ENCODE data around the gene PDE9A.
"Not testable (repeated sequence)": the region's sequence is repeated elsewhere in the genome, so short reads cannot be mapped to it uniquely, and the experiment has no call there.

PDE9A gene

GRCh38 chr21:42615377-42615776, 38.0 kb upstream of the PDE9A start:
- H3K36me3 ChIP-seq (ENCODE audit: control insufficient read depth in 1 of 2, insufficient read depth in 2 of 2, low read length in 2 of 2); H3K9me3 ChIP-seq (ENCODE audit: control insufficient read depth in 1 of 2, low read length in 2 of 2); H3K9ac ChIP-seq (ENCODE audit: low read depth in 1 of 2, low read length in 2 of 2); H3K4me1 ChIP-seq (ENCODE audit: control insufficient read depth in 1 of 2, insufficient read depth in 2 of 2, low read length in 2 of 2); H3K27ac ChIP-seq (ENCODE audit: low read depth, low read length): not testable (repeated sequence)
- peak overlapping the region in 1 of 2 donors; percentile 40 for H3K4me3 ChIP-seq (ENCODE audit: low read depth in 1 of 2, low read length in 2 of 2)
- peaks cover 27 to 37% of the 10 kb centered on the region in 2 donors for H3K27me3 ChIP-seq (ENCODE audit: control insufficient read depth in 1 of 2, insufficient read depth in 2 of 2, low read length in 2 of 2)

DNA sequence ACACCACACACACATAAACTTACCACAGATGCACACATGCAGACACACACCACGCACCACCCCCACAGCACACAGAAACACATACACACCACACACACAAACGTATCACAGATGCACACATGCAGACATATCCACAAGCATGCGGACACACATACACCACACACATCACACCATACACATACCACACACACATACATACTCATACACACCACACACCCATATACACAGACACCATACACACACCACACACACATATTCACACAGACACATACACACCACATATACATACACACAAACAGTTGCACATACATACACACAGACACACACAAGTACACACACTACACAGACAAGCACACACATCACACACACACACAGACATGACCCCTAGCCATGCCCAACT, 37.5 kb upstream of the PDE9A start:
- Histone ChIP-seq H3K36me3 (ENCODE audit: control insufficient read depth in 1 of 2, insufficient read depth in 2 of 2, low read length in 2 of 2) (no peaks in the 10 kb centered on the region), H3K27me3 (ENCODE audit: control insufficient read depth in 1 of 2, insufficient read depth in 2 of 2, low read length in 2 of 2) (peaks cover 27 to 37% of the 10 kb centered on the region in 2 donors), H3K27ac (ENCODE audit: low read depth, low read length) (no peak overlapping the region), H3K4me3 (ENCODE audit: low read depth in 1 of 2, low read length in 2 of 2) (peak overlapping the region; percentile 47 to 60), H3K9me3 (ENCODE audit: control insufficient read depth in 1 of 2, low read length in 2 of 2) (peaks cover 0 to 5% of the 10 kb centered on the region in 2 donors), H3K4me1 (ENCODE audit: control insufficient read depth in 1 of 2, insufficient read depth in 2 of 2, low read length in 2 of 2) (peaks cover 0 to 4% of the 10 kb centered on the region in 2 donors), H3K9ac (ENCODE audit: low read depth in 1 of 2, low read length in 2 of 2) (no peak overlapping the region)

DNA sequence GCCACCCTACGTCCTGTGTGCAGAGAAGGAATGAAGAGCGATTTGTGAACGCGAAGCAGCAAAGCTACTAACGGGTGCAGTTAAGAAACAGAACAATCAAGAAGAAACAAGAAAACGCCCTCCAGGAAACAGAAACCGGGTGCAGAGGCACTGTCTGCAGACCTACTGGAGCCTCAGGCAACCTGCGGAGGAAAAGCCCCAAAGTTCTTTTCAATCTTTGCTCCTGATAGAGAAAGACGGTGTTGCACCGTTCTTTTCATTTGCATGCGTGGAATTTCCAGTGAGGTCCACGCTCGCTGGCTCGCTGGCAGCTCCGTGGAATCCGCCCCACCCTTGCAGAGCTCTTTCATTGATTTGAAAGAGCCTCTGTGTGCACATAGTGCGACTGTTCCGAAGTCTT, 37.0 kb upstream of the PDE9A start:
- Histone ChIP-seq H3K27me3 (ENCODE audit: control insufficient read depth in 1 of 2, insufficient read depth in 2 of 2, low read length in 2 of 2) (peaks cover 27 to 37% of the 10 kb centered on the region in 2 donors), H3K9me3 (ENCODE audit: control insufficient read depth in 1 of 2, low read length in 2 of 2) (peaks cover 0 to 5% of the 10 kb centered on the region in 2 donors), H3K36me3 (ENCODE audit: control insufficient read depth in 1 of 2, insufficient read depth in 2 of 2, low read length in 2 of 2) (no peaks in the 10 kb centered on the region), H3K4me3 (ENCODE audit: low read depth in 1 of 2, low read length in 2 of 2) (peak overlapping the region; percentile 47 to 60), H3K27ac (ENCODE audit: low read depth, low read length) (no peak overlapping the region), H3K4me1 (ENCODE audit: control insufficient read depth in 1 of 2, insufficient read depth in 2 of 2, low read length in 2 of 2) (peaks cover 0 to 4% of the 10 kb centered on the region in 2 donors), H3K9ac (ENCODE audit: low read depth in 1 of 2, low read length in 2 of 2) (no peak overlapping the region)

DNA sequence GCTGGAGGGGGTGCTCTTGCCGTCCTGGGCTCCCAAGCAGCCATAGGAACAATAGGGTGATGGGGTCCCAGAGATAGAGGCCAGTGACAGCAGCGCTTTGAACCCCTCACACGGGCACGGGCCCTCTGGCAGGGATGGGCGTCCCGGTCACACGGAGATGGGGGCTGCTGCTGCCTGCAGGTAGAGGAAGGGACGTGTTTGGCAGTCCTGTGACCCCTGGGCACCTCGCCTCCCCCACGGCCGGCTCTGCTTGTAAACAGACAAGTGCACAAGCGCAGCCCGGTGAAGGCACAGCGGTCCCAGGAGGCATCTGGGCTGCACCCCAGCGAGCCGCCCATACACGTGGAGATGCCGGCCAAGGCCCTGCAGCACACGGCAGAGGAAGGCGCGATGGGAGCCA, 36.5 kb upstream of the PDE9A start:
- H3K9me3 ChIP-seq (ENCODE audit: control insufficient read depth in 1 of 2, low read length in 2 of 2), result peaks cover 0 to 4% of the 10 kb centered on the region in 2 donors
- no peak overlapping the region for H3K27ac ChIP-seq (ENCODE audit: low read depth, low read length)
- peaks cover 0 to 4% of the 10 kb centered on the region in 2 donors for H3K4me1 ChIP-seq (ENCODE audit: control insufficient read depth in 1 of 2, insufficient read depth in 2 of 2, low read length in 2 of 2)
- H3K27me3 ChIP-seq (ENCODE audit: control insufficient read depth in 1 of 2, insufficient read depth in 2 of 2, low read length in 2 of 2), result peaks cover 27 to 37% of the 10 kb centered on the region in 2 donors
- H3K9ac ChIP-seq (ENCODE audit: low read depth in 1 of 2, low read length in 2 of 2), result no peak overlapping the region
- H3K36me3 ChIP-seq (ENCODE audit: control insufficient read depth in 1 of 2, insufficient read depth in 2 of 2, low read length in 2 of 2), result no peaks in the 10 kb centered on the region
- peak overlapping the region; percentile 47 to 60 for H3K4me3 ChIP-seq (ENCODE audit: low read depth in 1 of 2, low read length in 2 of 2)

- H3K36me3 ChIP-seq (ENCODE audit: control insufficient read depth in 1 of 2, insufficient read depth in 2 of 2, low read length in 2 of 2), result no peaks in the 10 kb centered on the region
- H3K27me3 ChIP-seq (ENCODE audit: control insufficient read depth in 1 of 2, insufficient read depth in 2 of 2, low read length in 2 of 2), result peaks cover 27 to 37% of the 10 kb centered on the region in 2 donors
- no peak overlapping the region for H3K4me3 ChIP-seq (ENCODE audit: low read depth in 1 of 2, low read length in 2 of 2)
- no peaks in the 10 kb centered on the region for H3K9me3 ChIP-seq (ENCODE audit: control insufficient read depth in 1 of 2, low read length in 2 of 2)
- H3K9ac ChIP-seq (ENCODE audit: low read depth in 1 of 2, low read length in 2 of 2), result no peak overlapping the region
- H3K4me1 ChIP-seq (ENCODE audit: control insufficient read depth in 1 of 2, insufficient read depth in 2 of 2, low read length in 2 of 2), result peaks cover 0 to 4% of the 10 kb centered on the region in 2 donors
- no peak overlapping the region for H3K27ac ChIP-seq (ENCODE audit: low read depth, low read length)
Observed at GRCh38 chr21:42617486-42617885, 35.9 kb upstream of the PDE9A start.

GRCh38 chr21:42618707-42619102, 34.7 kb upstream of the PDE9A start:
- no peaks in the 10 kb centered on the region for H3K9me3 ChIP-seq (ENCODE audit: control insufficient read depth in 1 of 2, low read length in 2 of 2)
- no peak overlapping the region for H3K27ac ChIP-seq (ENCODE audit: low read depth, low read length)
- peaks cover 0 to 4% of the 10 kb centered on the region in 2 donors for H3K4me1 ChIP-seq (ENCODE audit: control insufficient read depth in 1 of 2, insufficient read depth in 2 of 2, low read length in 2 of 2)
- H3K27me3 ChIP-seq (ENCODE audit: control insufficient read depth in 1 of 2, insufficient read depth in 2 of 2, low read length in 2 of 2), result peaks cover 27 to 37% of the 10 kb centered on the region in 2 donors
- no peak overlapping the region for H3K4me3 ChIP-seq (ENCODE audit: low read depth in 1 of 2, low read length in 2 of 2)
- H3K36me3 ChIP-seq (ENCODE audit: control insufficient read depth in 1 of 2, insufficient read depth in 2 of 2, low read length in 2 of 2), result no peaks in the 10 kb centered on the region
- H3K9ac ChIP-seq (ENCODE audit: low read depth in 1 of 2, low read length in 2 of 2), result no peak overlapping the region

GRCh38 chr21:42619166-42619565, 34.3 kb upstream of the PDE9A start:
- Histone ChIP-seq H3K27ac (ENCODE audit: low read depth, low read length) (no peak overlapping the region), H3K4me3 (ENCODE audit: low read depth in 1 of 2, low read length in 2 of 2) (no peak overlapping the region), H3K9me3 (ENCODE audit: control insufficient read depth in 1 of 2, low read length in 2 of 2) (no peaks in the 10 kb centered on the region), H3K4me1 (ENCODE audit: control insufficient read depth in 1 of 2, insufficient read depth in 2 of 2, low read length in 2 of 2) (peaks cover 4 to 7% of the 10 kb centered on the region in 2 donors), H3K36me3 (ENCODE audit: control insufficient read depth in 1 of 2, insufficient read depth in 2 of 2, low read length in 2 of 2) (no peaks in the 10 kb centered on the region), H3K9ac (ENCODE audit: low read depth in 1 of 2, low read length in 2 of 2) (no peak overlapping the region), H3K27me3 (ENCODE audit: control insufficient read depth in 1 of 2, insufficient read depth in 2 of 2, low read length in 2 of 2) (peaks cover 27 to 37% of the 10 kb centered on the region in 2 donors)

- Histone ChIP-seq H3K4me3 (ENCODE audit: low read depth in 1 of 2, low read length in 2 of 2) (no peak overlapping the region), H3K27ac (ENCODE audit: low read depth, low read length) (no peak overlapping the region), H3K9me3 (ENCODE audit: control insufficient read depth in 1 of 2, low read length in 2 of 2) (no peaks in the 10 kb centered on the region), H3K9ac (ENCODE audit: low read depth in 1 of 2, low read length in 2 of 2) (no peak overlapping the region), H3K4me1 (ENCODE audit: control insufficient read depth in 1 of 2, insufficient read depth in 2 of 2, low read length in 2 of 2) (peaks cover 11 to 14% of the 10 kb centered on the region in 2 donors), H3K27me3 (ENCODE audit: control insufficient read depth in 1 of 2, insufficient read depth in 2 of 2, low read length in 2 of 2) (peaks cover 27 to 37% of the 10 kb centered on the region in 2 donors), H3K36me3 (ENCODE audit: control insufficient read depth in 1 of 2, insufficient read depth in 2 of 2, low read length in 2 of 2) (no peaks in the 10 kb centered on the region)
Observed at GRCh38 chr21:42619841-42620240, 33.6 kb upstream of the PDE9A start.

GRCh38 chr21:42621166-42621818, 32.1 kb upstream of the PDE9A start:
- Histone ChIP-seq H3K36me3 (ENCODE audit: control insufficient read depth in 1 of 2, insufficient read depth in 2 of 2, low read length in 2 of 2) (no peaks in the 10 kb centered on the region), H3K27me3 (ENCODE audit: control insufficient read depth in 1 of 2, insufficient read depth in 2 of 2, low read length in 2 of 2) (peaks cover 27 to 32% of the 10 kb centered on the region in 2 donors), H3K9ac (ENCODE audit: low read depth in 1 of 2, low read length in 2 of 2) (no peak overlapping the region), H3K4me3 (ENCODE audit: low read depth in 1 of 2, low read length in 2 of 2) (no peak overlapping the region), H3K27ac (ENCODE audit: low read depth, low read length) (no peak overlapping the region), H3K9me3 (ENCODE audit: control insufficient read depth in 1 of 2, low read length in 2 of 2) (no peaks in the 10 kb centered on the region), H3K4me1 (ENCODE audit: control insufficient read depth in 1 of 2, insufficient read depth in 2 of 2, low read length in 2 of 2) (peaks cover 11 to 14% of the 10 kb centered on the region in 2 donors)

DNA sequence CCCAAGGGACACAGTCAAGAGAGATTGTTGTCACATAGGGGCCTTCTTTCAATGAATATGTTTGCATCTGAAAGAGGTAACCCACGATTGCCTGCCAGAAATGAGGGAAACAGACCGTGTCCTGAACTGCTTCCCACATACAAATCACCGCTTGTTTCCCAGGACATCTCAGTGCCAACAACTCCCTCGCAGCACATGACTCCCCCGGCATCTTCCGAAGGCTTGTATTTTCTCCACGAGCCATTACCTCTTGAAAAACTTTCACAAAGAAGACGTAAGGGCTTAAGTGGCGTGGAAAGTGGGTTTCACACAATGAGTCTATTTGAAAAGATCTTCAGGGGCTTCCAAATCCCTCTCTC, 31.6 kb upstream of the PDE9A start:
- H3K27me3 ChIP-seq (ENCODE audit: control insufficient read depth in 1 of 2, insufficient read depth in 2 of 2, low read length in 2 of 2), result peaks cover 24 to 27% of the 10 kb centered on the region in 2 donors
- H3K4me1 ChIP-seq (ENCODE audit: control insufficient read depth in 1 of 2, insufficient read depth in 2 of 2, low read length in 2 of 2), result peaks cover 11 to 14% of the 10 kb centered on the region in 2 donors
- no peaks in the 10 kb centered on the region for H3K36me3 ChIP-seq (ENCODE audit: control insufficient read depth in 1 of 2, insufficient read depth in 2 of 2, low read length in 2 of 2)
- H3K27ac ChIP-seq (ENCODE audit: low read depth, low read length), result no peak overlapping the region
- no peaks in the 10 kb centered on the region for H3K9me3 ChIP-seq (ENCODE audit: control insufficient read depth in 1 of 2, low read length in 2 of 2)
- no peak overlapping the region for H3K9ac ChIP-seq (ENCODE audit: low read depth in 1 of 2, low read length in 2 of 2)
- no peak overlapping the region for H3K4me3 ChIP-seq (ENCODE audit: low read depth in 1 of 2, low read length in 2 of 2)
